Measurements from ENCODE around the gene CDC42EP4. TPM values are rescaled to one million over a fixed set of nuclear protein-coding genes. Genes with fewer than 3 reads are reported as not detected.
"Not testable (repeated sequence)": the region's sequence is repeated elsewhere in the genome, so short reads cannot be mapped to it uniquely, and the experiment has no call there.

Gene CDC42EP4
- total and polyA plus RNA-seq, 10 donors: 7.9 to 69.6 (median 43.3) TPM

DNA sequence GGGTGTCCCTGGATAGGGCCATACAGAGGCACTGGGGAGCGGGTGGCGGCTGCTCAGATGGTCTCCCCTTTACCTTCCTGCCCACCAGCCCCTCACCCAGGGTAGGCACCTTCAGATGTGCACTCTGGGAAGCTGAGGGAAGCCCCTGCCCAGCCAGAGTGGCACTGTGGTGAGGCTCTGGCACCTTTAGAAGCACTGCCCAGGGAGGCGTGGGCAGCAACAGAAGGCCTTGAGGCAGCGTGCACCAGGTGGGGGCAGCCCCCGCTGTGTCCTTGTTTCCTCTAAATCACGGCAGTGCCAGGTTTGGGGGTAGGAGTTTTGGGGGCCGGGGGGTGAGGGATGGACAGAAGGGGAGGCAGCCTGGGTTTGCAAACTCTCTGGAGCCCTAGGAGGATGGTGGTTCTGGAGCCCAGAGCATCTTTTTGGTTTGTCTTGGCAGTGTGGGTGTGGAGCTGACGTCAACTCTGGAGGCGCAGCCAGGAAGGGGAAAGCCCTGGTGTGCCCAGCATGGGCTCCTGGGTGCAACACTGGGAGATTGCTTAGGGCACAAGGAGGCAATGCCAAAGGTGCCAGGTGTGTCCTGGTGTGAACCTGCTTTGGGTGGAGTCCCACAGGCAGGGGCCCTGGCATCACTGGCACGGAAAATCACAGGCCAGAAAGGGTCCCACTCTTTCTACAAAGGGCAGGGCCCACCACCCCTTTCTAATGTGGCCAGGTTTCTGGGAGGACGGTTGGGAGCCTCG lies 23.1 kb upstream of the CDC42EP4 start:
- H3K4me3 ChIP-seq: no peak overlapping the region
- H3K36me3 ChIP-seq: no peaks in the 10 kb centered on the region
- TF ChIP-seq, protein P1, sequence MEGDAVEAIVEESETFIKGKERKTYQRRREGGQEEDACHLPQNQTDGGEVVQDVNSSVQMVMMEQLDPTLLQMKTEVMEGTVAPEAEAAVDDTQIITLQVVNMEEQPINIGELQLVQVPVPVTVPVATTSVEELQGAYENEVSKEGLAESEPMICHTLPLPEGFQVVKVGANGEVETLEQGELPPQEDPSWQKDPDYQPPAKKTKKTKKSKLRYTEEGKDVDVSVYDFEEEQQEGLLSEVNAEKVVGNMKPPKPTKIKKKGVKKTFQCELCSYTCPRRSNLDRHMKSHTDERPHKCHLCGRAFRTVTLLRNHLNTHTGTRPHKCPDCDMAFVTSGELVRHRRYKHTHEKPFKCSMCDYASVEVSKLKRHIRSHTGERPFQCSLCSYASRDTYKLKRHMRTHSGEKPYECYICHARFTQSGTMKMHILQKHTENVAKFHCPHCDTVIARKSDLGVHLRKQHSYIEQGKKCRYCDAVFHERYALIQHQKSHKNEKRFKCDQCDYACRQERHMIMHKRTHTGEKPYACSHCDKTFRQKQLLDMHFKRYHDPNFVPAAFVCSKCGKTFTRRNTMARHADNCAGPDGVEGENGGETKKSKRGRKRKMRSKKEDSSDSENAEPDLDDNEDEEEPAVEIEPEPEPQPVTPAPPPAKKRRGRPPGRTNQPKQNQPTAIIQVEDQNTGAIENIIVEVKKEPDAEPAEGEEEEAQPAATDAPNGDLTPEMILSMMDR (IDR thresholded peaks at IDR 0.05 in 8 of 11, conservative IDR thresholded peaks at IDR 0.05 in 3 of 11): no peak
- no peak for TF ChIP-seq POLR2A (IDR thresholded peaks at IDR 0.05)
- no peak for TF ChIP-seq POLR2AphosphoS5 (IDR thresholded peaks at IDR 0.05)
- H3K4me1 ChIP-seq: peaks cover 0 to 19% (median 0%) of the 10 kb centered on the region in 6 donors
- H3K9me3 ChIP-seq: no peaks in the 10 kb centered on the region
- intact Hi-C loops (cut with DNase I; ENCODE audit: low total_unique reads): no loop called here
- no peak for DNase-seq
- H3K27me3 ChIP-seq (replicated peaks in 1 of 7): no peaks in the 10 kb centered on the region
- H3K27ac ChIP-seq: no peak overlapping the region
- WGBS, 5 donors: 70 to 86% (median 83%) methylated on average over 12 of the region's 12 CpGs

DNA sequence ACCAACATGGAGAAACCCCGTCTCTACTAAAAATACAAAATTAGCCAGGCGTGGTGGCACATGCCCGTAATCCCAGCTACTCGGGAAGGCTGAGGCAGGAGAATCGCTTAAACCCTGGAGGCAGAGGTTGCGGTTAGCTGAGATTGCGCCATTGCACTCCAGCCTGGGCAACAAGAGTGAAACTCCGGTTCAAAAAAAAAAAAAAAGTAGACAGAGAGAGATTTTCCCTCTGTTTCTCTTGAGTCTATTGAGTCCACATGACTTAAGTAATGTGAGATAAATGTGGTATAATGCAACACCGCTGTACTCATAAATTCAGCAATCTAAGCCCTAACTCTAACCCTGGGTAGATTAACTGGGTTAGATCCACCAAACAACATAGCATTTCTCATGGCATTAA lies 21.6 kb upstream of the CDC42EP4 start:
- DNase-seq; H3K4me3 ChIP-seq; H3K27ac ChIP-seq; H3K36me3 ChIP-seq; intact Hi-C loops (cut with DNase I; ENCODE audit: low total_unique reads); H3K27me3 ChIP-seq (replicated peaks in 1 of 7); H3K9me3 ChIP-seq: not testable (repeated sequence)
- 71 to 96% (median 80%) methylated on average over 9 of the region's 9 CpGs for WGBS, 5 donors
- peaks cover 0 to 19% (median 0%) of the 10 kb centered on the region in 6 donors for H3K4me1 ChIP-seq

DNA sequence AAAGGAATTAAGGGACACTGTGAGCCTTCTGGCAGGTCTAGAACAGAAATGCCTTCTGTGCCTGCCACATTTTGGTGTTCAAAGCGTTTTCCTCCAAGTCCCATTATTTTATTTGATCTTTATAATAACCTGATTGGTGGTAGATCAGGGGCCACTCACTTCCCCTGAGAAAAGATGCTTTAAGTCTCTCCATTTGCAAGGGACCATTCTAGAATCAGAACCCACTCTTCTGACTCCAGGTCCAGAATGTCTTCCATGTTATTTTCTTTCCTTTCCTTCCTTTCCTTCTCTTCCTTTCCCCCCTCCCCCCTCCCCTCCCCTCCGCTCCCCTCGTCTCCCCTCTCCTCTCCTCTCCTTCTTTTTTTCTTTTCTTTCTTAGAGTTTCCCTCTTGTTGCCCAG lies 19.3 kb upstream of the CDC42EP4 start:
- Histone ChIP-seq H3K9me3 (no peaks in the 10 kb centered on the region), H3K4me1 (peaks cover 0 to 8% (median 0%) of the 10 kb centered on the region in 6 donors), H3K36me3 (no peaks in the 10 kb centered on the region), H3K27ac (no peak overlapping the region), H3K4me3 (no peak overlapping the region), H3K27me3 (replicated peaks in 1 of 7) (peaks cover 0 to 11% (median 0%) of the 10 kb centered on the region in 7 donors)
- intact Hi-C loops (cut with DNase I; ENCODE audit: low total_unique reads): no loop called here
- WGBS, 5 donors: 63 to 85% (median 73%) methylated on average over 3 of the region's 3 CpGs
- TF ChIP-seq, protein P1 (IDR thresholded peaks at IDR 0.05 in 8 of 11, conservative IDR thresholded peaks at IDR 0.05 in 3 of 11): no peak
- TF ChIP-seq POLR2A (IDR thresholded peaks at IDR 0.05): no peak
- no peak for TF ChIP-seq POLR2AphosphoS5 (IDR thresholded peaks at IDR 0.05)
- DNase-seq: no peak

DNA sequence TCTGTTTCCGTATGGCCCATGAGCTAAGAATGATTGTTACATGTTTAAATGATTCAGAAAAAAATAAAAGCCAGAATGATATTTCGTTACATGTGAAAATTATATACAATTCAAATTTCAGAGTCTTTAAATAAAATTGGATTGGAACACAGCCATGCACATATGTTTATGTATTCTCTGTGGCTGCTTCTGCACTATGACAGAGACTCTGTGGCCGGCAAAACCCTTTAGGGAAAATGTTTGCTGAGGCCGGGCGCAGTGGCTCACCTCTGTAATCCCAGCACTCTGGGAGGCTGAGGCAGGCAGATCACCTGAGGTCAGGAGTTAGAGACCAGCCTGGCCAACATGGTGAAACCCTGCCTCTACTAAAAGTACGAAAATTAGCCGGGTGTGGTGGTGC lies 15.9 kb upstream of the CDC42EP4 start:
- WGBS, 5 donors: 85 to 92% (median 91%) methylated on average over 7 of the region's 7 CpGs

More for the DNA sequence above, 15.9 kb upstream of the CDC42EP4 start:
- intact Hi-C loops (cut with DNase I; ENCODE audit: low total_unique reads): no loop called here
- TF ChIP-seq POLR2A (IDR thresholded peaks at IDR 0.05) (no peak), POLR2AphosphoS5 (IDR thresholded peaks at IDR 0.05) (no peak)
- TF ChIP-seq, protein P1 (IDR thresholded peaks at IDR 0.05 in 8 of 11, conservative IDR thresholded peaks at IDR 0.05 in 3 of 11): no peak
- Histone ChIP-seq H3K4me3 (no peak overlapping the region), H3K9me3 (peaks cover 0 to 4% (median 0%) of the 10 kb centered on the region in 8 donors), H3K36me3 (no peaks in the 10 kb centered on the region), H3K4me1 (peaks cover 0 to 6% (median 0%) of the 10 kb centered on the region in 6 donors), H3K27me3 (replicated peaks in 1 of 7) (peaks cover 0 to 32% (median 0%) of the 10 kb centered on the region in 7 donors), H3K27ac (no peak overlapping the region)
- DNase-seq: no peak
